Cortex of kidney (tissue), 1 donor: Measurements from ENCODE around the gene RBBP4.
"Not testable (repeated sequence)": the region's sequence is repeated elsewhere in the genome, so short reads cannot be mapped to it uniquely, and the experiment has no call there.

Source experiments
- DNase-seq: peaks from one replicate; lab custom pipeline; 2025; lab: John Stamatoyannopoulos, UW

RBBP4 gene

DNA sequence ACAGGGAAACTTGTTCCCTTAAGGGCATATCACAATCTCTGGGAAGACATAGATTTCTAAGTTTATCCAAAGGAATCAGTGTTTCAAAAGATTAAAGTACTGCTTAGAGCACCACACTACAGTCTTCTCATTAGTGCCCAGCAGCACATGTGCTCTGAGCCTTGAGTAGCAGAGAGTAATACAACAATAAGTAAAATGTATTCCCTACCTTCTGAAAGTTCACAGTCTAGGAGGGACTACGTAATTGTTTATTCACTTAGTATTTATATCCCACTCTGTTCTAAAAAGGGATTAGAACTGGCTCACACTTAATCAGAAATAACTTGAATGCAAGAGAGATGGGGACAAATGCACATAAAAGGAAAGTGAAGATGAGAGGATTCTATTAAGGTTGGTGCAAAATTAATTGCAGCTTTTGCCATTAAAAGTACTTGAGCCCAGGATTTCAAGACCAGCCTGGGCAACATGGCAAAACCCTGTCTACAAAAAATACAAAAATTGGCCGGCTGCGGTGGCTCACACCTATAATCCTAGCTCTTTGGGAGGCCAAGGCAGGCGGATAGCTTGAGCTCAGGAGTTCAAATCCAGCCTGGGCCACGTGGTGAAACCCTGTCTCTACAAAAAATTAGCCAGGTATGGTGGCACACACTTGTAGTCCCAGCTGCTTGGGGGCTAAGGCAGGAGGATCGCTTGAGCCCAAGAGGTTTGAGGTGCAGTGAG is 42.6 kb downstream of the RBBP4 start:
- DNase-seq, result no peak

DNA sequence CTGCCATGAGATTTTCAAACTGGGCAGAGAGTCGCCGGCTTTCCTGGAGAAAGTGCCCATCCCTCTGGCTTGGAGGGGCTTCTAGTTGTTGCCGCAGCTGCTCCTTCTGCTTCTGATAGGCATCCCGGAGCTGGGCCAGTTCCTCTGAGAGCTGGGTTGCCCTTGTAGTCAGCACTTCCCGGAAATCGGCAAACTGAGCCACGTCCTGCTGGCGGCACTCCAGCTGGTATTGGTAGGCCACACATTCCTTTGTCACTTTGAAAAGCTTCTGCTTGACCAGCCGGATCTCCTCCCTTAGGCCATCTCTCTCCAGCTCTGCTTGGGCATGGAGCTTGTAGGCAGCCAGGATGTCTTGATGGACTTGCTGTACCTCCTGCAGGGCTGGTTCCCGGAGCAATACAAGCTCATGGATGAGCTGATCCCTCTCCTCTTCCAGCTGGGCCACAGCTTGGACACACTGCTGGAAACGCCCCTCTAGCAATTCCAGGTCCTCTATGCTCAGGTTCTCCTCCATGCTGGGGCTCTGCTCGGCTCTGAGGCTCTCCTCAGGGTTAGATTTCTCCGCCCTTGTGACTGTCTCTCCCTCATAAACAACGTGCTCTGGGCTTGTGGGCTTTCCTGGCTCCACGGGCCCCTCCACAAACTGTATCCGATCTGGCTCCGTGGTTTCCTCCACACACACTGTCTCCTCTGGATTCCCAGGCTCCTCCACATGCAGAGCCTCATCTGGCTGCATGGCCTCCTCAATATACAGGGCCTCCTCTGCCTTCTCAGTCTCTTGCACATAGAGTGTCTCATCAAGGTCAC is 44.3 kb downstream of the RBBP4 start:
- DNase-seq, result no peak

- no peak for DNase-seq
These were observed 45.0 kb downstream of the RBBP4 start for GRCh38 chr1:32696041-32696440.

GRCh38 chr1:32696996-32697395 is 46.0 kb downstream of the RBBP4 start:
- not testable (repeated sequence) for DNase-seq

GRCh38 chr1:32701421-32701911 is 50.5 kb downstream of the RBBP4 start:
- no peak for DNase-seq

GRCh38 chr1:32701951-32702598 is 51.1 kb downstream of the RBBP4 start:
- no peak for DNase-seq

- DNase-seq, result no peak
These were observed 51.8 kb downstream of the RBBP4 start, which contains the start of gene SYNC for GRCh38 chr1:32702599-32703478. TSS of gene SYNC (minus strand) at chr1:32702770. CDS start at chr1:32702660, 110 bp downstream.

- no peak for DNase-seq
These were observed 52.7 kb downstream of the RBBP4 start for GRCh38 chr1:32703479-32704291.

DNA sequence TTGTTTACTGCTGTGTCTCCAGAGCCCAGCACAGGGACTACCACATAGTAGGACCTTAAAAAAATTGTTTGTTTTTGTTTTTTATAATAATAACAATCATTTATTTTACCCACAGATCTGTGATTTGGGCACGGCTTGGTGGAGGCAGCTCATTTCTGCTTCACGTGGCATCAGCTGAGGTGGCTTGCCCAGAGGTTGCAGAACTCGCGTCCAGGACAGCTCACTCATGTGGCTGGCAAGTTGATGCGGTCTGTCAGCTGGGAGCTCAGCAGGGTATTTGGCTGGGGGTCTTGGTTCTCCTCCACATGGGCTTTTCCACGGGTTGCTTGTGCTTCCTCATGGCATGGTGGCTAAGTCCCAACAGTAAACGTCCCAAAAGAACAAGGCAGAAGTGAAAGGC is 54.5 kb downstream of the RBBP4 start:
- no peak for DNase-seq

- DNase-seq, result no peak
These were observed 55.5 kb downstream of the RBBP4 start for GRCh38 chr1:32706491-32706890.

- DNase-seq, result no peak
These were observed 58.1 kb downstream of the RBBP4 start for GRCh38 chr1:32709075-32709474.

GRCh38 chr1:32709476-32709875 is 58.5 kb downstream of the RBBP4 start:
- no peak for DNase-seq

- DNase-seq, result not testable (repeated sequence)
These were observed 60.2 kb downstream of the RBBP4 start for GRCh38 chr1:32711221-32711620.

GRCh38 chr1:32713081-32713480 is 62.1 kb downstream of the RBBP4 start:
- no peak for DNase-seq

GRCh38 chr1:32714277-32714676 is 63.3 kb downstream of the RBBP4 start:
- no peak for DNase-seq

- DNase-seq, result no peak
These were observed 64.9 kb downstream of the RBBP4 start for GRCh38 chr1:32715901-32716311.

- DNase-seq, result peak; percentile 70
These were observed 65.5 kb downstream of the RBBP4 start for GRCh38 chr1:32716312-32717148.

DNA sequence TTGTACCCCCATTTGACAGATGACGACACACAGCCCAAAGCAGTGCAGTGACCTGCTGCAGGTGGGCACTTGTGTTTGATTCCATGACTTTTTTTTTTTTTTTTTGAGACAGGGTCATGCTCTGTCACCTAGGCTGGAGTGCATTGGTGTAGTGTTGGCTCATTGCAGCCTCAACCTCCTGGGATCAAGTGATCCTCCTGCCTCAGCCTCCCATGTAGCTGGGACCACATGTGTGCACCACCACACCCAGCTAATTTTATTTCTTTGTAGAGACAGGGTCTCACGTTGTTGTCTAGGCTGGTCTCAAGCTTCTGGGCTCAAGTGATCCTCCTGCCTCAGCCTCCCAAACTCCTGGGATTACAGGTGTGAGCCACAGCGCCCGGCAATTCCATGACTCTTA is 66.5 kb downstream of the RBBP4 start:
- DNase-seq, result no peak

DNA sequence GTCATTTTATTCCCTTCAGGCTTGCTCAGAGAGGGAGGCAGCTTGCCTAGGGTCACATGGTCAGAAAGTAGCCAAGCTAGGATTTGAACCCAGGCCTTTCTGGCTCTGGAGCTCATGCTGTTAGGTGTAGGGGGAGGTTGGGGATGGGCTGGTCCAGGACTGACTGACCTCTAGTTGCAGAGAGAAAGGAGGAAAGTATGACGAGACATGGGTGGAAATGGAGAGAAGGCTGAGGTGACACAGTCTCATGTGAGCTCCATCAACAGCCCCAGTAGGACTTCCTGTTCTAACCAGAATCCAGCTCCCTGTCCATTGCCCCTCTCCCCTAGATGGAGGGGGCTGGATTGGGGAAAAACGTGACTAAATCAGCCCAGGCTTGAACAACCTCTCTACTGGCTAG is 67.0 kb downstream of the RBBP4 start:
- DNase-seq, result no peak

GRCh38 chr1:32718527-32718926 is 67.5 kb downstream of the RBBP4 start:
- DNase-seq, result no peak
